GM23248 (cell line): Measurements from ENCODE around the gene DENND5B.

Experiments used
- EZH2 ChIP-seq: fragments of 200-600 bp; sonication (generic); IDR thresholded peaks from 2 replicates; pipeline ENCODE4 v1.6.1; 2018; ENCODE audit warnings: antibody characterized with exemption, mild to moderate bottlenecking; ENCODE audit not compliant: insufficient read depth, poor library complexity, severe bottlenecking
- EZH2phosphoT487 ChIP-seq: fragments of 200-600 bp; sonication (generic); IDR thresholded peaks from 2 replicates; pipeline ENCODE4 v1.6.1; 2018; ENCODE audit warnings: antibody characterized with exemption, moderate library complexity, mild to moderate bottlenecking, low read depth; ENCODE audit not compliant: insufficient read depth

GRCh38 chr12:31361730-31362114 is 229.2 kb downstream of the DENND5B start:
- TF ChIP-seq EZH2phosphoT487 (no peak), EZH2 (no peak)
